GM19023 (cell line): ENCODE measurements around the gene ENTREP3.

Experiments
- ATAC-seq: cut with Tn5 transposase; IDR thresholded peaks from one replicate; pipeline ENCODE4 v1.9.1; 2021; ENCODE audit warnings: mild to moderate bottlenecking, moderate library complexity; ENCODE audit not compliant: unreplicated experiment

The ENTREP3 gene

DNA sequence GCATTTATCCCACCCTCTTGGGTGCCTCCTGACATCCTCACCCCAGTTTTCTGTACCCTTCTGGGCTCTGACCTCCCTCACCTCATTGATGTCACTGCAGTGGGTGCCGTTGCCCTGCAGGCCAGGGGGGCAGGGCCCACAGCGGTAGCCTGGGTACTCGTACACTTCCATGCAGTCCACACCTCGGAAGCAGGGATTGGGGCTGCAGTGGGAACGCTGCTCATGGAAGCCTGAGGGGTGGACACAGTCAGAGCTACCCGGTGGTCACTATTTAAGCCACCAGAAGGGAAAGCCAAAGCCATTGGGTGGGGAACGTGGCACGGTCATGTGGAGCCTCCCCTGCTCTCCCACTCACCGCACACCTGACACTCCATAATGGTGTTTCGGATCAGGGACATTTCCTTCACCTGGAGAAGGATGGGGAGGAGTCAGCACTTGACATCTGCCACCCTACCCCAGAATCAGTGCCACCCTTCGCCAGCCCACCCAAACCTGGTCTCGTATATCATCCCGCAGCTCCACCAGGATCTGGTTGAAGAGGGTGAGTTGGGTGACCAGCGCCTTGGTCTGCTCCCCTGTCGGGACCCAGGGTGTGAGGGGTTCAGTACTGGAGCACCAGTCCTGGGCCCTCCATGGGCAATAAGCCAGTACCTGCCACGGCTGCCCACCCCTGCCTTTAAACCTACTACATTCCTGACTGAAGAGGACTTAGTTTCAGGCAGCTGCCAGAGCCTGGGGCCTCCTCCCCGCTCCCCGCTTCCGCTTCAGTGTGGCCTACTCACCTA is 52.4 kb downstream of the ENTREP3 start:
- ATAC-seq, result no peak

- ATAC-seq, result no peak
These were observed 53.1 kb downstream of the ENTREP3 start for GRCh38 chr1:155202198-155202597.

DNA sequence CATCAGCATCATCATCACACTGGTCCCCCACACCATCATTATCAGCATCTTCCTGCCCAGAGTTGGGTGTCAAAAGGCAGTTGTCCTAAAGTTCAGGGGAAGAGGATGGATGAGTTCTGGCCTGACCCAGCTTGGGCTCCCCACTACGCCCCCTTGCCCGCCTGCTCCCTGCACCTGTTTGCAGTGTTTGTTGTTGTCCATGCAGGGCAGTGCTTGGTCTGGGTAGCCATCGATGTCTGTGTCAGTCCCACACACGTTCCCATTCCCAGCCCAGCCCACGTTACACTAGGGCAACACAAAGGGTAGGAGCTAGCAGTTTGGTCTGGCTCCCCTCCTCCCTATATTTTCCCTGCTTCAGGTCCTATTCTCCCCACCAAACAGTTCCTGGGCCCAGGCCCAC is 54.4 kb downstream of the ENTREP3 start:
- ATAC-seq, result no peak

- no peak for ATAC-seq
These were observed 55.5 kb downstream of the ENTREP3 start for GRCh38 chr1:155199792-155200191.

GRCh38 chr1:155198547-155198906 is 56.8 kb downstream of the ENTREP3 start:
- no peak for ATAC-seq

GRCh38 chr1:155197901-155198546 is 57.3 kb downstream of the ENTREP3 start:
- no peak for ATAC-seq
